Fibroblast of lung (primary cell): ENCODE data around the gene KRT3. TPM values are rescaled to one million over a fixed set of nuclear protein-coding genes. Genes with fewer than 3 reads are reported as not detected.

Experiments used
- DNase-seq, 2 donors: peaks; one replicate each; pipeline versions ENCODE4 v3.0.0 to v3.0.0-alpha.2; 2010; ENCODE audit warnings: low read depth in 2 of 2
- H2AFZ ChIP-seq: 2 replicates; pipeline ENCODE4 v1.5.1; 2012; ENCODE audit warnings: low read length, control low read depth, inconsistent platforms
- H3K27ac ChIP-seq: 2 replicates; pipeline ENCODE4 v1.5.1; 2011; ENCODE audit warnings: low read length, control low read depth; ENCODE audit not compliant: insufficient read depth
- H3K27me3 ChIP-seq: 2 replicates; pipeline ENCODE4 v1.5.1; 2011; ENCODE audit warnings: mild to moderate bottlenecking, low read length; ENCODE audit not compliant: control insufficient read depth, insufficient read depth
- H3K36me3 ChIP-seq: 2 replicates; pipeline ENCODE4 v1.5.1; 2011; ENCODE audit warnings: low read length; ENCODE audit not compliant: control insufficient read depth, insufficient read depth
- H3K4me1 ChIP-seq: 2 replicates; pipeline ENCODE4 v1.5.1; 2011; ENCODE audit warnings: low read length; ENCODE audit not compliant: control insufficient read depth, insufficient read depth; ENCODE audit errors: extremely low read depth
- H3K4me2 ChIP-seq: 2 replicates; pipeline ENCODE4 v1.5.1; 2011; ENCODE audit warnings: low read length, control low read depth; ENCODE audit not compliant: insufficient read depth; ENCODE audit errors: extremely low read depth
- H3K4me3 ChIP-seq, 4 experiments: fragments of 200-600 bp in 1 of 4; sonication (generic) in 1 of 4; replicated peaks in 1 of 4; 2 replicates each; pipeline ENCODE4 v1.5.1; 2011 to 2016; ENCODE audit warnings: low read length in 4 of 4, low read depth in 3 of 4, mild to moderate bottlenecking in 3 of 4, control low read depth in 2 of 4, inconsistent platforms in 1 of 4, mixed read lengths in 1 of 4; ENCODE audit not compliant: insufficient read depth in 1 of 4; ENCODE audit errors: control extremely low read depth in 1 of 4
- H3K79me2 ChIP-seq: 2 replicates; pipeline ENCODE4 v1.5.1; 2012; ENCODE audit warnings: mild to moderate bottlenecking, low read length, inconsistent platforms; ENCODE audit not compliant: control insufficient read depth, insufficient read depth
- H3K9ac ChIP-seq: 2 replicates; pipeline ENCODE4 v1.5.1; 2011; ENCODE audit warnings: mild to moderate bottlenecking, low read length, control low read depth; ENCODE audit not compliant: insufficient read depth
- H3K9me3 ChIP-seq: 2 replicates; pipeline ENCODE4 v1.5.1; 2012; ENCODE audit warnings: low read depth, low read length; ENCODE audit not compliant: control insufficient read depth, insufficient read depth
- H4K20me1 ChIP-seq: 2 replicates; pipeline ENCODE4 v1.5.1; 2011; ENCODE audit warnings: low read length; ENCODE audit not compliant: control insufficient read depth, insufficient read depth; ENCODE audit errors: extremely low read depth
- EZH2 ChIP-seq: IDR thresholded peaks from 2 replicates; pipeline ENCODE4 v1.5.1; 2012; ENCODE audit warnings: low read length, control low read depth, mild to moderate bottlenecking; ENCODE audit errors: missing control alignments
- polyA plus RNA-seq, 2 donors: library from polyadenylated mRNA; depleted of rRNA in 1 of 2; stranded (reverse) in 1 of 2; unstranded in 1 of 2; fragments of >200 nt; gene quantifications; 2 replicates each; pipeline ENCODE4 v1.2.1, GENCODE V29; 2011 to 2012; ENCODE audit warnings: missing spikeins in 1 of 2
- total RNA-seq: library from RNA; depleted of rRNA; stranded (reverse); fragments of >200 nt; gene quantifications from 2 replicates; pipeline ENCODE4 v1.2.1, GENCODE V29; 2014
- TF ChIP-seq, protein P1 (sequence below), 2 donors: IDR thresholded peaks in 1 of 2; conservative IDR thresholded peaks in 1 of 2; 1 replicate in 1 of 2; 2 replicates in 1 of 2; pipeline ENCODE4 v1.5.1; 2011 to 2012; ENCODE audit warnings: low read length in 2 of 2, control low read depth in 1 of 2, inconsistent platforms in 1 of 2, low read depth in 1 of 2, mild to moderate bottlenecking in 1 of 2

The KRT3 gene
- total and polyA plus RNA-seq, 2 donors (not counting 1 experiment from before 2014, with no cell fraction given): not detected

DNA sequence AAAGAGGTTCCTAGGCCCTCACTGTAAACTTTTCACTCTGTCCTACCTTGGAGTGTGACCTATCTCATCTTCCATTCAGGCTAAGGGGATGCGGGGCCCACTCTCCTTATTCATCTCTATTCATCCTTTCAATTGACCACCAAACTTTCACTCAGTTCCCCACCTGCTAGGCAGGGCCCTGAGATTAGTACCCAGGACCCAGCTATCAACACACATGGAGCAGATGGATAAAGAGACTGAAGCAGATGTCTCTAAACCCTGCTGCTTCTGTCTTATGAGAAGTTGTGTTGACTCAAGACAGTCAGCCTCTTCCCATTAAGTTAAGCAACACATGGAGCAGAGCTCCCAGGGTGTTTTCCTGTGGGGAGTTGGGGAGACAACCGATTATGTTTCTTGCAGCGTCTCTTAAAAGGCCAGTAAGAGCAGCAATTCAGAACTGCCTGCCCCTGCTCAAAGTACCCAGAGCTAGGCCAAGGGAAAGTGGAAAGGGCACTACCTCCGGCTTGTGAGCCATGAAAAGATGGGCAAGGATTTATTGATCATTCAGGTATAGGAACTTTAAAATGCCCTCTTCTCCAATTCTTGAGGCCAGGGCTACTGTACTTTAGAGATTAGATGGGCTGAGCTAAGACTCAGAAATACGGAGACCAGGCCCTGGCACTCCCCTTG is 29.4 kb downstream of the KRT3 start:
- Histone ChIP-seq H3K4me1 (no peaks in the 10 kb centered on the region), H3K9ac (no peak overlapping the region), H3K4me3 (no peak overlapping the region), H3K27ac (no peak overlapping the region), H3K27me3 (peaks cover 3% of the 10 kb centered on the region), H3K9me3 (no peaks in the 10 kb centered on the region), H3K79me2 (no peaks in the 10 kb centered on the region), H2AFZ (no peak overlapping the region), H3K4me2 (no peak overlapping the region), H3K36me3 (no peaks in the 10 kb centered on the region), H4K20me1 (no peaks in the 10 kb centered on the region)
- no peak for TF ChIP-seq EZH2
- TF ChIP-seq, protein P1, sequence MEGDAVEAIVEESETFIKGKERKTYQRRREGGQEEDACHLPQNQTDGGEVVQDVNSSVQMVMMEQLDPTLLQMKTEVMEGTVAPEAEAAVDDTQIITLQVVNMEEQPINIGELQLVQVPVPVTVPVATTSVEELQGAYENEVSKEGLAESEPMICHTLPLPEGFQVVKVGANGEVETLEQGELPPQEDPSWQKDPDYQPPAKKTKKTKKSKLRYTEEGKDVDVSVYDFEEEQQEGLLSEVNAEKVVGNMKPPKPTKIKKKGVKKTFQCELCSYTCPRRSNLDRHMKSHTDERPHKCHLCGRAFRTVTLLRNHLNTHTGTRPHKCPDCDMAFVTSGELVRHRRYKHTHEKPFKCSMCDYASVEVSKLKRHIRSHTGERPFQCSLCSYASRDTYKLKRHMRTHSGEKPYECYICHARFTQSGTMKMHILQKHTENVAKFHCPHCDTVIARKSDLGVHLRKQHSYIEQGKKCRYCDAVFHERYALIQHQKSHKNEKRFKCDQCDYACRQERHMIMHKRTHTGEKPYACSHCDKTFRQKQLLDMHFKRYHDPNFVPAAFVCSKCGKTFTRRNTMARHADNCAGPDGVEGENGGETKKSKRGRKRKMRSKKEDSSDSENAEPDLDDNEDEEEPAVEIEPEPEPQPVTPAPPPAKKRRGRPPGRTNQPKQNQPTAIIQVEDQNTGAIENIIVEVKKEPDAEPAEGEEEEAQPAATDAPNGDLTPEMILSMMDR (conservative IDR thresholded peaks at IDR 0.05 in 1 of 2, IDR thresholded peaks at IDR 0.05 in 1 of 2; ENCODE audit: low read depth in 1 of 2, low read length in 2 of 2): no peak
- DNase-seq: no peak

DNA sequence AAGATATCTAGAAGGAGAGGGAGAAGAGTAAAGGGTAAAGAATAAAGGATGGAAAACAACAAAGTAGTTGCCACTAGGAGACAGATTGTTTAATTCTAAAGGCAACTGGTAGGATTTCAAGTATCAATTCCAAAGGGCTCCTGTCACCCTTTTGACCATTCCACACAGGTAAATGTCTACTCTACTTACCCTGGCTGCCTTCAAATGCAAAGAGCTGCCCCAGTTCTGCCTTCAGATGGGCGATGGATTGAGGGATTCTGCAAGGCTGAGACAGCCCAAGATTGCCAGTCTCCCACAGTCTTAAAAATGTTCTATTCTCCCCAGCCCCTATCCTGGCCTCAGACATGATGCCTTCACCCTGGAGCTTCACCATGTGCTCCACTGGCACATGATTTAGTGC is 30.2 kb downstream of the KRT3 start:
- Histone ChIP-seq H3K27ac (no peak overlapping the region), H3K9me3 (no peaks in the 10 kb centered on the region), H3K27me3 (peaks cover 3% of the 10 kb centered on the region), H3K79me2 (no peaks in the 10 kb centered on the region), H3K9ac (no peak overlapping the region), H3K4me3 (no peak overlapping the region), H3K4me2 (no peak overlapping the region), H3K36me3 (no peaks in the 10 kb centered on the region), H4K20me1 (no peaks in the 10 kb centered on the region), H3K4me1 (no peaks in the 10 kb centered on the region), H2AFZ (no peak overlapping the region)
- no peak for TF ChIP-seq EZH2
- TF ChIP-seq, protein P1 (conservative IDR thresholded peaks at IDR 0.05 in 1 of 2, IDR thresholded peaks at IDR 0.05 in 1 of 2; ENCODE audit: low read depth in 1 of 2, low read length in 2 of 2): no peak
- DNase-seq: no peak

DNA sequence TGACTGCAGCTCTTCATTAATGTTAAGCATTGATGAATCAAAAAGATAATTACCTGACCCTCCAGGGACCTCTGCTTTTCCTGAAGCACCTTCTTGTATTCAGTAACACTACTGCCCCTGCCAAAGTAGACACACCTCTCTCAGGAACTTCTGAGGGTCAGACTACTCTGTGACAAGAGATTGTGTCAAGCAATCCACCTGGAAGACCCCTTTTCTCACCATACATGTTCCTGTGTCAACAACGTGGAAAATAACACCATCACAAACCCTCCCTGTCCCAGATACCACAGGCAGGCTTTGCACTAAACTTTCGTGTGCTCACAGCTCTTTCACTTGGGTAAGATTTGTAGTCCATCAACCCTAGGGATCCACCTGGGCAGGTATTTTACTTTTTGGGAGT is 31.9 kb downstream of the KRT3 start:
- Histone ChIP-seq H3K4me2 (no peak overlapping the region), H3K27ac (no peak overlapping the region), H3K27me3 (peaks cover 3% of the 10 kb centered on the region), H4K20me1 (no peaks in the 10 kb centered on the region), H2AFZ (no peak overlapping the region), H3K9me3 (no peaks in the 10 kb centered on the region), H3K4me1 (no peaks in the 10 kb centered on the region), H3K4me3 (no peak overlapping the region), H3K79me2 (no peaks in the 10 kb centered on the region), H3K9ac (no peak overlapping the region), H3K36me3 (no peaks in the 10 kb centered on the region)
- no peak for DNase-seq
- TF ChIP-seq, protein P1 (conservative IDR thresholded peaks at IDR 0.05 in 1 of 2, IDR thresholded peaks at IDR 0.05 in 1 of 2; ENCODE audit: low read depth in 1 of 2, low read length in 2 of 2): no peak
- no peak for TF ChIP-seq EZH2
